Mucosa of rectum (tissue), 2 donors: ENCODE data around the gene NUDT16.
A peak's percentile ranks its signal among the peaks of the same experiment; 100 is the strongest.

Source experiments
- H3K27ac ChIP-seq, 2 donors: one replicate each; pipeline ENCODE4 v1.7.0; 2013; ENCODE audit warnings: inconsistent platforms in 2 of 2, low read depth in 2 of 2, low read length in 2 of 2
- H3K27me3 ChIP-seq, 2 donors: one replicate each; pipeline ENCODE4 v1.7.0; 2013; ENCODE audit warnings: low read length in 2 of 2; ENCODE audit not compliant: control insufficient read depth in 2 of 2, insufficient read depth in 2 of 2
- H3K36me3 ChIP-seq, 2 donors: one replicate each; pipeline ENCODE4 v1.7.0; 2013; ENCODE audit warnings: low read length in 2 of 2; ENCODE audit not compliant: control insufficient read depth in 2 of 2, insufficient read depth in 2 of 2
- H3K4me1 ChIP-seq, 2 donors: one replicate each; pipeline ENCODE4 v1.7.0; 2013; ENCODE audit warnings: low read length in 2 of 2, mild to moderate bottlenecking in 1 of 2; ENCODE audit not compliant: control insufficient read depth in 2 of 2, insufficient read depth in 2 of 2
- H3K4me3 ChIP-seq, 2 donors: one replicate each; pipeline ENCODE4 v1.7.0; 2013; ENCODE audit warnings: low read length in 2 of 2
- H3K9ac ChIP-seq, 2 donors: one replicate each; pipeline ENCODE4 v1.7.0; 2013; ENCODE audit warnings: low read length in 2 of 2, low read depth in 1 of 2, mild to moderate bottlenecking in 1 of 2
- H3K9me3 ChIP-seq, 2 donors: one replicate each; pipeline ENCODE4 v1.7.0; 2013; ENCODE audit warnings: low read length in 2 of 2; ENCODE audit not compliant: control insufficient read depth in 2 of 2
- donor health status: healthy.
- donor health status: Normal muscosa, but diverticular disease.

NUDT16 gene

GRCh38 chr3:131381445-131382291 is at the start of gene NUDT16:
TSS of gene NUDT16 (plus strand) at chr3:131381774. CDS start at chr3:131381805, 31 bp downstream.
- Histone ChIP-seq H3K9me3 (no peaks in the 10 kb centered on the region), H3K4me1 (peaks cover 28 to 34% of the 10 kb centered on the region in 2 donors), H3K27ac (peak within 1 kb of the TSS; percentile 94 to 98), H3K4me3 (peak within 1 kb of the TSS; percentile 92 to 93), H3K36me3 (peaks cover 5 to 12% of the 10 kb centered on the region in 2 donors), H3K27me3 (no peaks in the 10 kb centered on the region), H3K9ac (peak within 1 kb of the TSS; percentile 91 to 93)

GRCh38 chr3:131338948-131339640 is 42.5 kb upstream of the NUDT16 start:
- H3K27ac ChIP-seq = no peak overlapping the region
- no peak overlapping the region for H3K4me3 ChIP-seq
- H3K4me1 ChIP-seq = no peaks in the 10 kb centered on the region
- H3K27me3 ChIP-seq = no peaks in the 10 kb centered on the region
- H3K9me3 ChIP-seq = no peaks in the 10 kb centered on the region
- no peak overlapping the region for H3K9ac ChIP-seq
- no peaks in the 10 kb centered on the region for H3K36me3 ChIP-seq

- H3K9ac ChIP-seq = no peak overlapping the region
- no peaks in the 10 kb centered on the region for H3K4me1 ChIP-seq
- H3K9me3 ChIP-seq = no peaks in the 10 kb centered on the region
- H3K36me3 ChIP-seq = no peaks in the 10 kb centered on the region
- H3K27ac ChIP-seq = no peak overlapping the region
- H3K4me3 ChIP-seq = no peak overlapping the region
- no peaks in the 10 kb centered on the region for H3K27me3 ChIP-seq
Observed at GRCh38 chr3:131341761-131342160, 39.8 kb upstream of the NUDT16 start.

GRCh38 chr3:131348911-131349310 is 32.7 kb upstream of the NUDT16 start:
- Histone ChIP-seq H3K9me3 (no peaks in the 10 kb centered on the region), H3K27me3 (no peaks in the 10 kb centered on the region), H3K4me3 (no peak overlapping the region), H3K36me3 (no peaks in the 10 kb centered on the region), H3K9ac (no peak overlapping the region), H3K4me1 (no peaks in the 10 kb centered on the region), H3K27ac (no peak overlapping the region)

GRCh38 chr3:131349454-131349853 is 32.1 kb upstream of the NUDT16 start:
- no peaks in the 10 kb centered on the region for H3K36me3 ChIP-seq
- no peaks in the 10 kb centered on the region for H3K4me1 ChIP-seq
- no peak overlapping the region for H3K4me3 ChIP-seq
- H3K27me3 ChIP-seq = no peaks in the 10 kb centered on the region
- H3K27ac ChIP-seq = no peak overlapping the region
- no peak overlapping the region for H3K9ac ChIP-seq
- H3K9me3 ChIP-seq = no peaks in the 10 kb centered on the region

- Histone ChIP-seq H3K9ac (no peak overlapping the region), H3K27ac (no peak overlapping the region), H3K9me3 (no peaks in the 10 kb centered on the region), H3K36me3 (no peaks in the 10 kb centered on the region), H3K27me3 (no peaks in the 10 kb centered on the region), H3K4me3 (no peak overlapping the region), H3K4me1 (no peaks in the 10 kb centered on the region)
Observed at GRCh38 chr3:131349946-131350347, 31.6 kb upstream of the NUDT16 start.

GRCh38 chr3:131350506-131350905 is 31.1 kb upstream of the NUDT16 start:
- no peaks in the 10 kb centered on the region for H3K4me1 ChIP-seq
- H3K9ac ChIP-seq = no peak overlapping the region
- no peaks in the 10 kb centered on the region for H3K36me3 ChIP-seq
- H3K4me3 ChIP-seq = no peak overlapping the region
- H3K27me3 ChIP-seq = no peaks in the 10 kb centered on the region
- H3K27ac ChIP-seq = no peak overlapping the region
- H3K9me3 ChIP-seq = no peaks in the 10 kb centered on the region

- H3K4me1 ChIP-seq = no peaks in the 10 kb centered on the region
- H3K27me3 ChIP-seq = no peaks in the 10 kb centered on the region
- H3K9me3 ChIP-seq = no peaks in the 10 kb centered on the region
- H3K4me3 ChIP-seq = no peak overlapping the region
- H3K36me3 ChIP-seq = no peaks in the 10 kb centered on the region
- H3K27ac ChIP-seq = no peak overlapping the region
- no peak overlapping the region for H3K9ac ChIP-seq
Observed at GRCh38 chr3:131353016-131353877, 28.3 kb upstream of the NUDT16 start.

GRCh38 chr3:131353986-131354385 is 27.6 kb upstream of the NUDT16 start:
- Histone ChIP-seq H3K27me3 (no peaks in the 10 kb centered on the region), H3K36me3 (no peaks in the 10 kb centered on the region), H3K9ac (no peak overlapping the region), H3K9me3 (no peaks in the 10 kb centered on the region), H3K27ac (no peak overlapping the region), H3K4me1 (no peaks in the 10 kb centered on the region), H3K4me3 (no peak overlapping the region)
